HepG2 (cell line): ENCODE measurements around the gene MTA3. TPM values are rescaled to one million over a fixed set of nuclear protein-coding genes. Genes with fewer than 3 reads are reported as not detected.

ENCODE experiments used
- DNMT1 ChIP-seq: sonication (generic); formaldehyde crosslinking; IDR thresholded peaks from 2 replicates; pipeline ENCODE4 v1.5.1; 2020; ENCODE audit warnings: mild to moderate bottlenecking, missing genetic modification reagents
- KLF16 ChIP-seq, 2 experiments: sonication (generic) in 1 of 2; formaldehyde crosslinking in 1 of 2; IDR thresholded peaks; 2 replicates each; pipeline versions ENCODE4 v1.6.1 to v1.8.0; 2016 to 2023; ENCODE audit warnings: missing genetic modification reagents in 2 of 2, missing compliant biosample characterization in 1 of 2
- NCOA2 ChIP-seq: sonication (generic); formaldehyde crosslinking; IDR thresholded peaks from 2 replicates; pipeline ENCODE4 v1.8.0; 2022; ENCODE audit warnings: inconsistent platforms
- YEATS2 ChIP-seq: sonication (generic); formaldehyde crosslinking; IDR thresholded peaks from 2 replicates; pipeline ENCODE4 v1.4.0; 2020; ENCODE audit warnings: missing genetic modification reagents, borderline replicate concordance
- ZBTB3 ChIP-seq: sonication (generic); formaldehyde crosslinking; IDR thresholded peaks from 2 replicates; pipeline ENCODE4 v1.4.0; 2020; ENCODE audit warnings: low read depth, mild to moderate bottlenecking, moderate library complexity, missing genetic modification reagents, borderline replicate concordance
- ZFP82 ChIP-seq: sonication (generic); formaldehyde crosslinking; IDR thresholded peaks from 2 replicates; pipeline ENCODE4 v1.5.1; 2020; ENCODE audit warnings: mild to moderate bottlenecking, missing genetic modification reagents, borderline replicate concordance
- ZIK1 ChIP-seq: sonication (generic); formaldehyde crosslinking; IDR thresholded peaks from 2 replicates; pipeline ENCODE4 v1.5.0; 2020; ENCODE audit warnings: mild to moderate bottlenecking, low read depth, missing genetic modification reagents, borderline replicate concordance
- ZNF230 ChIP-seq: sonication (generic); formaldehyde crosslinking; IDR thresholded peaks from 2 replicates; pipeline ENCODE4 v1.4.0; 2020; ENCODE audit warnings: mild to moderate bottlenecking, missing genetic modification reagents
- ZNF292 ChIP-seq: sonication (generic); formaldehyde crosslinking; IDR thresholded peaks from 2 replicates; pipeline ENCODE4 v1.8.1; 2022; ENCODE audit warnings: mild to moderate bottlenecking, low read depth, missing genetic modification reagents, borderline replicate concordance
- ZNF296 ChIP-seq: sonication (generic); formaldehyde crosslinking; conservative IDR thresholded peaks from 2 replicates; pipeline ENCODE4 v1.5.0; 2020; ENCODE audit warnings: mild to moderate bottlenecking, missing genetic modification reagents
- ZNF441 ChIP-seq: sonication (generic); formaldehyde crosslinking; IDR thresholded peaks from 2 replicates; pipeline ENCODE4 v1.7.0; 2021; ENCODE audit warnings: missing genetic modification reagents, borderline replicate concordance
- ZNF724P ChIP-seq: sonication (generic); formaldehyde crosslinking; IDR thresholded peaks from 2 replicates; pipeline ENCODE4 v1.8.0; 2022; ENCODE audit warnings: missing genetic modification reagents, borderline replicate concordance
- ZZZ3 ChIP-seq: sonication (generic); formaldehyde crosslinking; IDR thresholded peaks from 2 replicates; pipeline ENCODE4 v1.4.0; 2020; ENCODE audit warnings: missing genetic modification reagents, mild to moderate bottlenecking, borderline replicate concordance
- polyA plus RNA-seq, 8 experiments: library from polyadenylated mRNA; depleted of rRNA in 3 of 8; stranded (reverse) in 7 of 8; unstranded in 1 of 8; fragments of >200 nt; fragmentation: Illumina TruSeq in 4 of 8; extraction: Trizol in 4 of 8; gene quantifications; 2 replicates each; pipeline versions ENCODE4 v1.2.1 to v1.2.3, GENCODE V29; 2011 to 2016; ENCODE audit warnings: low read depth in 4 of 8, missing spikeins in 1 of 8, mixed read lengths in 1 of 8; ENCODE audit not compliant: insufficient read depth in 1 of 8
- total RNA-seq, 5 experiments: library from RNA; depleted of rRNA; stranded (reverse); fragments of >200 nt; fragmentation: Illumina TruSeq; extraction: Trizol; gene quantifications; 2 replicates each; pipeline ENCODE4 v1.2.3, GENCODE V29; 2016; ENCODE audit warnings: low read depth in 1 of 5
- TF ChIP-seq, protein P1 (sequence below): sonication (generic); formaldehyde crosslinking; IDR thresholded peaks from 2 replicates; pipeline ENCODE4 v1.5.1; 2020; ENCODE audit warnings: mild to moderate bottlenecking, missing genetic modification reagents, moderate library complexity
- TF ChIP-seq, protein P2 (sequence below): fragments of 450-650 bp; IDR thresholded peaks from 2 replicates; pipeline ENCODE4 v1.6.1; 2017; ENCODE audit warnings: mild to moderate bottlenecking
- TF ChIP-seq, protein P3 (sequence below): sonication (generic); formaldehyde crosslinking; IDR thresholded peaks from 2 replicates; pipeline ENCODE4 v1.9.0; 2022; ENCODE audit warnings: low read depth, missing genetic modification reagents
- TF ChIP-seq, protein P4 (sequence below): sonication (generic); formaldehyde crosslinking; IDR thresholded peaks from 2 replicates; pipeline ENCODE4 v1.5.1; 2020; ENCODE audit warnings: missing genetic modification reagents, mild to moderate bottlenecking, borderline replicate concordance
- TF ChIP-seq, protein P5 (sequence below): sonication (generic); formaldehyde crosslinking; IDR thresholded peaks from 2 replicates; pipeline ENCODE4 v1.4.0; 2020; ENCODE audit warnings: missing genetic modification reagents, mild to moderate bottlenecking, borderline replicate concordance

MTA3 gene
- total and polyA plus RNA-seq, 2 of the 13 experiments (the other 11 are each of a cell fraction or from before 2014, with no cell fraction given): 48.8 to 77.8 TPM

DNA sequence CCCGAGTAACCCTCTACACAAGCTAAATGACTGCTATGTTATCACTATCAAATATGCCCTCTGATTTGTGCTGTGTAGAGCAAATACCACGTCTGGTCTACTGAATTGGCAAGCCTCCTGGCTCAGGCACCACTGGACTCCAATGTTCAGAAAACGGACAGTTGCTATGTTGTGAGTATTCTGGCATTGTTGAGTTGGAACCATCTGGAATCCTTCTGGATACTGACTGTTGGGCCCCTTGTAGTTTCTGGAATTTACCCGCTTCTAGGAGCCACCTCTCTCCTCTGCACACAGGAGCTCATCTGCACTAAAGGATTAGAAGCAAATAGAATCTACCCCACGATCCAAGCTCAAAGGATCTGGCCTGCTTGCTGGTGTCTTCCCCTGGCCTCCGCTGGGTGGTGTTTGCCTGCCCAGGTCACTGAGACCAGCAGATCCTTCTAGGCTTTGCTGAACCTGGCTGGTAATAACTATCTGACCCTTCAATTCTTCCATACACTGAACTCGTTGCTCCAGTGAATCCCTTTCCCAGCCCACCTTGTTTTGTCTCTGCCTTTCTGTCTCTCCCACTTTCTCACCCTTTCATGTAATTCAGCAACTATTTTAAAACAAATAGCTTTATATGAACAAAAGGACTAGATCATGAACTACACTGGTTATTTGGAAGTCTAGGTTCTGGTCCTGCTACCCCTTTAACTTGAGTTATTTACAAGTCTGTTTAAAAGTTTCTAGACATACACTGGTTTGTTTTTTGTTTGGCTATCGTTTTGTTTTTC is 226.0 kb downstream of the MTA3 start (continued):
- TF ChIP-seq YEATS2: peak; percentile 23; the same call in 1 of the 2 replicates
- TF ChIP-seq ZZZ3 (CRISPR knock-in tag): 0 out of 2 replicates have a peak, but pooled peaks have one; percentile 32
- TF ChIP-seq ZNF724P (CRISPR knock-in tag): no peak; the same call in 1 of the 2 replicates
- TF ChIP-seq, protein P1, sequence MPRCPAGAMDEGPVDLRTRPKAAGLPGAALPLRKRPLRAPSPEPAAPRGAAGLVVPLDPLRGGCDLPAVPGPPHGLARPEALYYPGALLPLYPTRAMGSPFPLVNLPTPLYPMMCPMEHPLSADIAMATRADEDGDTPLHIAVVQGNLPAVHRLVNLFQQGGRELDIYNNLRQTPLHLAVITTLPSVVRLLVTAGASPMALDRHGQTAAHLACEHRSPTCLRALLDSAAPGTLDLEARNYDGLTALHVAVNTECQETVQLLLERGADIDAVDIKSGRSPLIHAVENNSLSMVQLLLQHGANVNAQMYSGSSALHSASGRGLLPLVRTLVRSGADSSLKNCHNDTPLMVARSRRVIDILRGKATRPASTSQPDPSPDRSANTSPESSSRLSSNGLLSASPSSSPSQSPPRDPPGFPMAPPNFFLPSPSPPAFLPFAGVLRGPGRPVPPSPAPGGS: no peak
- peak; percentile 57; the same call in 1 of the 2 replicates for TF ChIP-seq ZNF230 (CRISPR knock-in tag)
- TF ChIP-seq, protein P2, sequence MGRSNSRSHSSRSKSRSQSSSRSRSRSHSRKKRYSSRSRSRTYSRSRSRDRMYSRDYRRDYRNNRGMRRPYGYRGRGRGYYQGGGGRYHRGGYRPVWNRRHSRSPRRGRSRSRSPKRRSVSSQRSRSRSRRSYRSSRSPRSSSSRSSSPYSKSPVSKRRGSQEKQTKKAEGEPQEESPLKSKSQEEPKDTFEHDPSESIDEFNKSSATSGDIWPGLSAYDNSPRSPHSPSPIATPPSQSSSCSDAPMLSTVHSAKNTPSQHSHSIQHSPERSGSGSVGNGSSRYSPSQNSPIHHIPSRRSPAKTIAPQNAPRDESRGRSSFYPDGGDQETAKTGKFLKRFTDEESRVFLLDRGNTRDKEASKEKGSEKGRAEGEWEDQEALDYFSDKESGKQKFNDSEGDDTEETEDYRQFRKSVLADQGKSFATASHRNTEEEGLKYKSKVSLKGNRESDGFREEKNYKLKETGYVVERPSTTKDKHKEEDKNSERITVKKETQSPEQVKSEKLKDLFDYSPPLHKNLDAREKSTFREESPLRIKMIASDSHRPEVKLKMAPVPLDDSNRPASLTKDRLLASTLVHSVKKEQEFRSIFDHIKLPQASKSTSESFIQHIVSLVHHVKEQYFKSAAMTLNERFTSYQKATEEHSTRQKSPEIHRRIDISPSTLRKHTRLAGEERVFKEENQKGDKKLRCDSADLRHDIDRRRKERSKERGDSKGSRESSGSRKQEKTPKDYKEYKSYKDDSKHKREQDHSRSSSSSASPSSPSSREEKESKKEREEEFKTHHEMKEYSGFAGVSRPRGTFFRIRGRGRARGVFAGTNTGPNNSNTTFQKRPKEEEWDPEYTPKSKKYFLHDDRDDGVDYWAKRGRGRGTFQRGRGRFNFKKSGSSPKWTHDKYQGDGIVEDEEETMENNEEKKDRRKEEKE: no peak
- 0 out of 2 replicates have a peak, but pooled peaks have one; percentile 29 for TF ChIP-seq ZNF292
- peak; percentile 53 for TF ChIP-seq ZFP82 (CRISPR knock-in tag)
- peak; percentile 22; the same call in 1 of the 2 replicates for TF ChIP-seq NCOA2 (CRISPR knock-in tag)
- TF ChIP-seq, protein P3, sequence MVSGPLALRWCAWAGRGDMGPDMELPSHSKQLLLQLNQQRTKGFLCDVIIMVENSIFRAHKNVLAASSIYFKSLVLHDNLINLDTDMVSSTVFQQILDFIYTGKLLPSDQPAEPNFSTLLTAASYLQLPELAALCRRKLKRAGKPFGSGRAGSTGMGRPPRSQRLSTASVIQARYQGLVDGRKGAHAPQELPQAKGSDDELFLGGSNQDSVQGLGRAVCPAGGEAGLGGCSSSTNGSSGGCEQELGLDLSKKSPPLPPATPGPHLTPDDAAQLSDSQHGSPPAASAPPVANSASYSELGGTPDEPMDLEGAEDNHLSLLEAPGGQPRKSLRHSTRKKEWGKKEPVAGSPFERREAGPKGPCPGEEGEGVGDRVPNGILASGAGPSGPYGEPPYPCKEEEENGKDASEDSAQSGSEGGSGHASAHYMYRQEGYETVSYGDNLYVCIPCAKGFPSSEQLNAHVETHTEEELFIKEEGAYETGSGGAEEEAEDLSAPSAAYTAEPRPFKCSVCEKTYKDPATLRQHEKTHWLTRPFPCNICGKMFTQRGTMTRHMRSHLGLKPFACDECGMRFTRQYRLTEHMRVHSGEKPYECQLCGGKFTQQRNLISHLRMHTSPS (CRISPR knock-in tag): 0 out of 2 replicates have a peak, but pooled peaks have one; percentile 27
- no peak for TF ChIP-seq ZIK1
- no peak for TF ChIP-seq ZBTB3 (CRISPR knock-in tag)
- TF ChIP-seq KLF16 (CRISPR knock-in tag; IDR thresholded peaks at IDR 0.05): peak in 1 of 2 experiments; percentile 32; a peak in 2 of 4 replicates
- TF ChIP-seq, protein P4, sequence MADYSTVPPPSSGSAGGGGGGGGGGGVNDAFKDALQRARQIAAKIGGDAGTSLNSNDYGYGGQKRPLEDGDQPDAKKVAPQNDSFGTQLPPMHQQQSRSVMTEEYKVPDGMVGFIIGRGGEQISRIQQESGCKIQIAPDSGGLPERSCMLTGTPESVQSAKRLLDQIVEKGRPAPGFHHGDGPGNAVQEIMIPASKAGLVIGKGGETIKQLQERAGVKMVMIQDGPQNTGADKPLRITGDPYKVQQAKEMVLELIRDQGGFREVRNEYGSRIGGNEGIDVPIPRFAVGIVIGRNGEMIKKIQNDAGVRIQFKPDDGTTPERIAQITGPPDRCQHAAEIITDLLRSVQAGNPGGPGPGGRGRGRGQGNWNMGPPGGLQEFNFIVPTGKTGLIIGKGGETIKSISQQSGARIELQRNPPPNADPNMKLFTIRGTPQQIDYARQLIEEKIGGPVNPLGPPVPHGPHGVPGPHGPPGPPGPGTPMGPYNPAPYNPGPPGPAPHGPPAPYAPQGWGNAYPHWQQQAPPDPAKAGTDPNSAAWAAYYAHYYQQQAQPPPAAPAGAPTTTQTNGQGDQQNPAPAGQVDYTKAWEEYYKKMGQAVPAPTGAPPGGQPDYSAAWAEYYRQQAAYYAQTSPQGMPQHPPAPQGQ (CRISPR knock-in tag): no peak
- no peak for TF ChIP-seq ZNF296
- 0 out of 2 replicates have a peak, but pooled peaks have one; percentile 35 for TF ChIP-seq ZNF441 (CRISPR knock-in tag)
- TF ChIP-seq DNMT1 (CRISPR knock-in tag): no peak
- TF ChIP-seq, protein P5, sequence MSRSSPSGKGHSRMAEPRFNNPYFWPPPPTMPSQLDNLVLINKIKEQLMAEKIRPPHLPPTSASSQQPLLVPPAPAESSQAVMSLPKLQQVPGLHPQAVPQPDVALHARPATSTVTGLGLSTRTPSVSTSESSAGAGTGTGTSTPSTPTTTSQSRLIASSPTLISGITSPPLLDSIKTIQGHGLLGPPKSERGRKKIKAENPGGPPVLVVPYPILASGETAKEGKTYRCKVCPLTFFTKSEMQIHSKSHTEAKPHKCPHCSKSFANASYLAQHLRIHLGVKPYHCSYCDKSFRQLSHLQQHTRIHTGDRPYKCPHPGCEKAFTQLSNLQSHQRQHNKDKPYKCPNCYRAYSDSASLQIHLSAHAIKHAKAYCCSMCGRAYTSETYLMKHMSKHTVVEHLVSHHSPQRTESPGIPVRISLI (CRISPR knock-in tag): 0 out of 2 replicates have a peak, but pooled peaks have one; percentile 18
